ENCODE results near the gene HMGB1. TPM values are rescaled to one million over a fixed set of nuclear protein-coding genes. Genes with fewer than 3 reads are reported as not detected.

The HMGB1 gene
- total and polyA plus RNA-seq, 2 donors (not counting 1 experiment from before 2014, with no cell fraction given) = 79.2 to 529 TPM

DNA sequence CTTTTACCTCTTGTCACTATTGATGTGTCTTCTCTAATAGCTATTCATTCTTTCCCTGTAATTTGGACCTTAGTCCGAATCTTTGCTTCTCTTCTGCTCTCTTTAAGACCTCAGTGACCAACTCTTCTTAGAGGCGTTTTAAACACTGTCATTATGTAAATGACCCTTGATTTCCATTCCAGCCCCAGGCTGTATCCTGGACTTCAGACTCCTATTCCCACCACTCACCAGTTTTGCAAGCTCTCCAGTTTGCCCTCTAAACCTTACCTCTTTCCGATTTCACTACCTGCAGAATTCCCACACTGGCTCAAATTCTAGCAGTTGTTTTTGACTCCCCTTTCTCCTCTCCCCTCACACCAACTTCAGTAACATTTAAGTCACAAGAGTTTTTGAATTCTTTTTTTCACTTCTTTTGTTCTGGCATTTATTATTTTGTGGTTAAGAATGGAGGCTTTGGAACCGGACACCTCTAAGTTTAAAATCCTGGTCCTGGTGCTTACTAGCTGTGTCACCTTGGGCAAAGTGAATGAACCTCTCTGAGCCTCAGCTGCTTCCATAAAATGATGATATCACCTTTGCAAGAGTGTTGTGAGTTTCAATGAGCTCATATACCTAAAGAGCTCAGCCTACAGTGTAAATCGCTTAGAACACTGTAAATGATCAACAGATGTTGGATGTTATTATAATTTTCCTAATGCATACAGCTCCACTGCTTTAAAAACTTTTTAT lies 13.6 kb upstream of the HMGB1 start:
- DNase-seq (no peak), ATAC-seq (ENCODE audit: low read depth) (no peak)
- TF ChIP-seq, protein P1, sequence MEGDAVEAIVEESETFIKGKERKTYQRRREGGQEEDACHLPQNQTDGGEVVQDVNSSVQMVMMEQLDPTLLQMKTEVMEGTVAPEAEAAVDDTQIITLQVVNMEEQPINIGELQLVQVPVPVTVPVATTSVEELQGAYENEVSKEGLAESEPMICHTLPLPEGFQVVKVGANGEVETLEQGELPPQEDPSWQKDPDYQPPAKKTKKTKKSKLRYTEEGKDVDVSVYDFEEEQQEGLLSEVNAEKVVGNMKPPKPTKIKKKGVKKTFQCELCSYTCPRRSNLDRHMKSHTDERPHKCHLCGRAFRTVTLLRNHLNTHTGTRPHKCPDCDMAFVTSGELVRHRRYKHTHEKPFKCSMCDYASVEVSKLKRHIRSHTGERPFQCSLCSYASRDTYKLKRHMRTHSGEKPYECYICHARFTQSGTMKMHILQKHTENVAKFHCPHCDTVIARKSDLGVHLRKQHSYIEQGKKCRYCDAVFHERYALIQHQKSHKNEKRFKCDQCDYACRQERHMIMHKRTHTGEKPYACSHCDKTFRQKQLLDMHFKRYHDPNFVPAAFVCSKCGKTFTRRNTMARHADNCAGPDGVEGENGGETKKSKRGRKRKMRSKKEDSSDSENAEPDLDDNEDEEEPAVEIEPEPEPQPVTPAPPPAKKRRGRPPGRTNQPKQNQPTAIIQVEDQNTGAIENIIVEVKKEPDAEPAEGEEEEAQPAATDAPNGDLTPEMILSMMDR (IDR thresholded peaks at IDR 0.05) = no peak
- TF ChIP-seq EZH2 (IDR thresholded peaks at IDR 0.05; ENCODE audit: borderline replicate concordance, insufficient read depth, low read depth, low read length, poor library complexity, severe bottlenecking) = no peak
- Histone ChIP-seq H3K27ac (ENCODE audit: low read length in 2 of 2) (no peak overlapping the region), H3K4me3 (ENCODE audit: control extremely low read depth in 1 of 5, extremely low read depth in 1 of 5, insufficient read depth in 1 of 5, low read depth in 2 of 5, low read length in 4 of 5) (no peak overlapping the region), H3K4me2 (replicated peaks; ENCODE audit: low read depth, low read length, poor library complexity, severe bottlenecking) (no peak overlapping the region), H4K20me1 (ENCODE audit: control insufficient read depth, insufficient read depth, low read length, poor library complexity, severe bottlenecking) (no peaks in the 10 kb centered on the region), H3K9ac (ENCODE audit: low read length) (no peak overlapping the region), H3K27me3 (replicated peaks in 1 of 4; ENCODE audit: control extremely low read depth in 1 of 4, control insufficient read depth in 3 of 4, insufficient read depth in 4 of 4, low read length in 3 of 4) (no peaks in the 10 kb centered on the region), H3K79me2 (ENCODE audit: control insufficient read depth, insufficient read depth, low read length) (no peaks in the 10 kb centered on the region), H2AFZ (ENCODE audit: insufficient read depth, low read depth, low read length, poor library complexity, severe bottlenecking) (no peak overlapping the region), H3K9me3 (ENCODE audit: control extremely low read depth in 1 of 3, control insufficient read depth in 2 of 3, insufficient read depth in 1 of 3, low read length in 2 of 3) (no peaks in the 10 kb centered on the region), H3K4me1 (ENCODE audit: control insufficient read depth in 2 of 2, insufficient read depth in 2 of 2, low read length in 2 of 2) (peaks cover 7 to 8% of the 10 kb centered on the region in 2 donors), H3K36me3 (replicated peaks in 1 of 2; ENCODE audit: control extremely low read depth in 1 of 2, control insufficient read depth in 1 of 2, extremely low read depth in 1 of 2, insufficient read depth in 2 of 2, low read length in 1 of 2) (no peaks in the 10 kb centered on the region)
- peaks cover 13% of the 10 kb centered on the region for H3K4me1 Mint-ChIP-seq
- POLR2A ChIA-PET = interaction anchor here (1.1 kb wide), 1 partner anchor 138 kb away, joined by 3 read pairs; the partner anchor contains the start of gene USPL1
- 94% methylated on average over 3 of the region's 5 CpGs for WGBS (ENCODE audit: insufficient coverage)
- H3K4me3 Mint-ChIP-seq = no peak overlapping the region
- H3K27ac Mint-ChIP-seq = no peak overlapping the region
- CTCF ChIA-PET = no interaction called here
- H3K9me3 Mint-ChIP-seq (ENCODE audit: insufficient read depth) = no peaks in the 10 kb centered on the region
- no peaks in the 10 kb centered on the region for H3K27me3 Mint-ChIP-seq
- intact Hi-C loops (cut with micrococcal nuclease) = no loop called here
